OCI-LY3 (cell line): Measurements from ENCODE around the gene RGS8.

Experiments
- CTCF ChIP-seq: fragments of 200-600, 300-600 bp; sonication (generic); IDR thresholded peaks from 2 replicates; pipeline ENCODE4 v1.5.1; 2014; ENCODE audit warnings: antibody characterized with exemption, low read length, low read depth
- EZH2phosphoT487 ChIP-seq: fragments of 200-600 bp; shearing (Covaris generic); IDR thresholded peaks from 2 replicates; pipeline ENCODE4 v1.6.1; 2018; ENCODE audit warnings: antibody characterized with exemption, mixed run types, low read depth

- no peak for TF ChIP-seq CTCF
- TF ChIP-seq EZH2phosphoT487: no peak
Observed at GRCh38 chr1:182637769-182638168, 46.6 kb downstream of the RGS8 start.
